IPS-20b (cell line): ENCODE measurements around the gene RGP1.

Source experiments
- H3K27ac ChIP-seq: one replicate; pipeline ENCODE4 v1.5.1; 2013; ENCODE audit warnings: low read length
- H3K27me3 ChIP-seq: 2 replicates; pipeline ENCODE4 v1.6.1; 2013; ENCODE audit warnings: mild to moderate bottlenecking, low read length, inconsistent platforms; ENCODE audit not compliant: insufficient read depth
- H3K36me3 ChIP-seq: 2 replicates; pipeline ENCODE4 v1.6.1; 2013; ENCODE audit warnings: low read depth, mild to moderate bottlenecking, inconsistent platforms, low read length, moderate library complexity; ENCODE audit not compliant: insufficient read depth
- H3K4me1 ChIP-seq: 2 replicates; pipeline ENCODE4 v1.6.1; 2013; ENCODE audit warnings: mild to moderate bottlenecking, control low read depth, inconsistent platforms, low read length, moderate library complexity; ENCODE audit not compliant: insufficient read depth
- H3K4me3 ChIP-seq: 2 replicates; pipeline ENCODE4 v1.5.1; 2013; ENCODE audit warnings: mild to moderate bottlenecking, low read length, inconsistent platforms
- H3K9ac ChIP-seq: 2 replicates; pipeline ENCODE4 v1.6.1; 2013; ENCODE audit warnings: low read depth, mild to moderate bottlenecking, inconsistent platforms, low read length, moderate library complexity
- H3K9me3 ChIP-seq: 2 replicates; pipeline ENCODE4 v1.6.1; 2013; ENCODE audit warnings: mild to moderate bottlenecking, low read depth, low read length, inconsistent platforms; ENCODE audit not compliant: insufficient read depth

The RGP1 gene

DNA sequence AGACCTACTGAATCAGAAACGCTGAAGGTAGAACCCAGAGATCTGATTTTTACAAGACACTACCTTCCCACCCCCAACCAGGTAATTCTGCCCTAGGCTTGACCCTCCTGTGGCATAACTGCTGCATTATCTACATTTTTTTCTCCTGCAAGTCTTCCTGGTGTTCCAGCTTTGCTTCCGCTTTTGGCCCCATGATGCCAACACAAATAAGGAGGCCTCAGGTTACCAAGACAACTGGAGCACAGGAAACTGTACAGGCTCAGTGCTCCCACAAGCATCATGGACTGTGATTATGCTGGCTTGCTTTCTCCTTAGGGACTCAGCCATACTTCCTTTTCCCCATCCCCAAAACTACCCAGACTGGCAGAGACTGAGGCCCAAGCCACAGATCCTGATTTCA, 11.6 kb downstream of the RGP1 start:
- no peak overlapping the region for H3K27ac ChIP-seq
- no peaks in the 10 kb centered on the region for H3K27me3 ChIP-seq
- 0 out of 2 replicates have a peak, but pooled peaks cover 4% of the 10 kb centered on the region for H3K36me3 ChIP-seq
- peaks cover 9% of the 10 kb centered on the region for H3K4me1 ChIP-seq
- H3K4me3 ChIP-seq: no peak overlapping the region
- H3K9ac ChIP-seq: no peak overlapping the region
- H3K9me3 ChIP-seq: no peaks in the 10 kb centered on the region

DNA sequence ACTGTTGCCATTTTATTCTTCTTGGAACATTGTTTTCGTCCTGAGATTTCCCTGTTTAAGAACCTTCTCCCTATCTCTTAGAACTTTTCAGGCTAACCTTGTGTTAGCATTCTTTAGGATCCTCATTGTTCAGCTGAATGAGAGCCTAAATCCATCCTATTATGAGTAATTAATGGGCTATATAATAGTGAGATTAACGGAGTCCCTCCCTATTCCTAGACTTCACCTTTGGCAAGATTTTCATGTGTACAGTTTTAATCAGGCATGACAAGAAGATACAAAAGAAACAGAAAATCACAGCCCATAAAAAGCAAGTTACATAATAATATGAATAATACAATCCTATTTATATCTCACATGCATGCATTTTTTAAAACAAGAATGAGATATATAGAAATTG, 14.1 kb downstream of the RGP1 start:
- Histone ChIP-seq H3K27ac (no peak overlapping the region), H3K4me1 (peaks cover 4% of the 10 kb centered on the region)

DNA sequence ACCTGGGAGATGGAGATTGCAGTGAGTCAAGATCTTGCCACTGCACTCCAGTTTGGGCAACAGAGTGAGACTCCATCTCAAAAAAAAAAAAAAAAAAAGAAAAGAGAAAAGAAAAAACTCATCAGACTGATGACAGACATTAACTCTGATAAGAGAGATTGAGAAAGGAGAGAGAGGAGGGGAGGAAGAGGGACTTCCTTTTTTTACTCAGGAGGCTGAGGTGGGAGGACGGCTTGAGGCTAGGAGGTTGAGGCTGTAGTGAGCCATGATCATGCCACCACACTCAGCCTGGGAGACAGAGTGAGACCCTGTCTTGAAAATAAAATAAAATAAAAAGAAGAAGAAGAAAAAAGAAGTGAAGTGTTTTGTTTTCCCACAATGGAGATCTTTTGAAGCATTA, 14.7 kb downstream of the RGP1 start:
- Histone ChIP-seq H3K9me3 (no peaks in the 10 kb centered on the region), H3K27me3 (no peaks in the 10 kb centered on the region), H3K27ac (no peak overlapping the region), H3K9ac (no peak overlapping the region), H3K4me3 (no peak overlapping the region), H3K36me3 (0 out of 2 replicates have a peak, but pooled peaks cover 4% of the 10 kb centered on the region), H3K4me1 (no peaks in the 10 kb centered on the region)

More for the DNA sequence above, 14.1 kb downstream of the RGP1 start:
- no peak overlapping the region for H3K9ac ChIP-seq
- 0 out of 2 replicates have a peak, but pooled peaks cover 4% of the 10 kb centered on the region for H3K36me3 ChIP-seq
- no peak overlapping the region for H3K4me3 ChIP-seq
- no peaks in the 10 kb centered on the region for H3K27me3 ChIP-seq
- no peaks in the 10 kb centered on the region for H3K9me3 ChIP-seq

DNA sequence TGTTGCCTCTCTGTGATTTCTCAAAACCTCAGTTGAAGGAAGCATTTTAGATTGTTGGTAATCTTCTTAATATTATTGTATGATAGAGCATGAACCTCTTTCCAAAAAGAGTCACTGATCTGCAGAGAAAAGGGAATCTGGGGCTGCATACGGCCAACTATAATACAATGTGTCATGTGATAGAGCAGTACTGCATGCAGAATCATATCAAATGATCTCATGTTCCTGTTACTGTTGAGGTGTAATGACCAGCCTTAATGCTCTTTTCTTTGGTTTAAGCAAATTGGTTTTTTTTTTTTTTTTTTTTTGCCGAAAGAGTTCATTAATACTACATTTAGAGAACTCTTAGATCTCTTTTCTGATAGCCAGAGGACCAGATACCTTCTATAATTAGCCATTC, 17.9 kb downstream of the RGP1 start:
- Histone ChIP-seq H3K36me3 (no peaks in the 10 kb centered on the region), H3K27ac (no peak overlapping the region), H3K9ac (no peak overlapping the region), H3K4me3 (no peak overlapping the region), H3K9me3 (no peaks in the 10 kb centered on the region), H3K27me3 (no peaks in the 10 kb centered on the region), H3K4me1 (no peaks in the 10 kb centered on the region)

DNA sequence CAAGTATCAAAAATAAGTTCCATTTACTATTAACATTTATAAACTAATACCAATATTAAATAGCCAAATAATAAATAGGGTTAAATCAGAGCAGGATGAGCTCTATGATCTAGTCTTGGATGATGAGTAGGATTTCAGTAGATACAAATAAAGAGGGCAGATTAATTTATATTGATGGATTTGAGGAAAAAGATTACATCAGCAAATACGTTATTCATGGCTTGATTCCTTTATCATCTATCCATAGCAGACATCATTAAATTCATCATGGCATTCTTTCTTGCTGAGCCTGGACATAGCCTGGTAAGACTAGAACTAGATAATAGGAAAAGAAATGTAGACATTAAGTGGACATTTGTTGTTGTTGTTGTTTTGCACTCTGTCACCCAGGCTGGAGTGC, 18.4 kb downstream of the RGP1 start:
- Histone ChIP-seq H3K9me3 (no peaks in the 10 kb centered on the region), H3K36me3 (no peaks in the 10 kb centered on the region), H3K27me3 (no peaks in the 10 kb centered on the region), H3K9ac (no peak overlapping the region), H3K27ac (no peak overlapping the region), H3K4me3 (no peak overlapping the region), H3K4me1 (no peaks in the 10 kb centered on the region)

DNA sequence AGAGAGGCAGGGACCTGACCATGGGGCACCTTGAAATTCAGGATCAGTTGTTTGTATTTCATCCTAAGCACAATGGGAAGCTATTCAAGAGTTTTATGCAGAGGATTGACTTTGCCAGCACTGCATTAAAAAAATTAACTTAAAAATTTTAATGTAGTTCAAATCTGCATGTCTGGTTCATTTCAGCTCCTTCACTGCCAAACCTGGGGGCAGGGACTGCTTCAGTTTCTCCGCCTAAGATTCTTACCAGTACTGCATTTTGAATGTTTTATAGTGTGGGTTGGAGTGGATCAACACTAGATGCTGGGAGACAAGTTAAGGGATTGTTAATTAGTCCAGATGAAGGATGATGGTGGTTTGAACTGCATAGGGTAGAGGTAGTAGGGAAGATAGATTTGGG, 20.7 kb downstream of the RGP1 start:
- H3K27me3 ChIP-seq: no peaks in the 10 kb centered on the region

DNA sequence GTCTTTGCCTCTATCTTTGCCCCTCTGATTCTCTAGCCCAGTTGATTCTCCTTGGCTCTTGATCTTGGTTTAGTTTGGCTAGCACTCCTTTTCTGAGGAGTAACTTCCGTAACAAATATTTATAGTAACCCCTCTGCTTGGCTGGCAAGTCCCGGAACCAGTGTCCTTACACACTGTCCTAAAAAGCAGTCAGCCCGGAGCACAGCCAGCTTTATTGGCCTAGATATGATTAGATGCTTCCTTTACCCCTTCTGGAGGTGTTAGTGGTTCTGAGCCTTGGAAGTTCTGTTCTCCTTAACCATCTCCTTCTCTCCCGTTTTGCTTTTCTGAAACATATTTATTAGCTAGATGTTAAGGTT, 22.0 kb downstream of the RGP1 start:
- Histone ChIP-seq H3K36me3 (no peaks in the 10 kb centered on the region), H3K27me3 (no peaks in the 10 kb centered on the region), H3K4me1 (peaks cover 10% of the 10 kb centered on the region; the same call in 1 of the 2 replicates), H3K9ac (no peak overlapping the region), H3K4me3 (no peak overlapping the region), H3K9me3 (no peaks in the 10 kb centered on the region), H3K27ac (no peak overlapping the region)

More for the DNA sequence above, 20.7 kb downstream of the RGP1 start:
- Histone ChIP-seq H3K4me3 (no peak overlapping the region), H3K9me3 (no peaks in the 10 kb centered on the region), H3K27ac (no peak overlapping the region), H3K9ac (no peak overlapping the region), H3K4me1 (no peaks in the 10 kb centered on the region), H3K36me3 (no peaks in the 10 kb centered on the region)

DNA sequence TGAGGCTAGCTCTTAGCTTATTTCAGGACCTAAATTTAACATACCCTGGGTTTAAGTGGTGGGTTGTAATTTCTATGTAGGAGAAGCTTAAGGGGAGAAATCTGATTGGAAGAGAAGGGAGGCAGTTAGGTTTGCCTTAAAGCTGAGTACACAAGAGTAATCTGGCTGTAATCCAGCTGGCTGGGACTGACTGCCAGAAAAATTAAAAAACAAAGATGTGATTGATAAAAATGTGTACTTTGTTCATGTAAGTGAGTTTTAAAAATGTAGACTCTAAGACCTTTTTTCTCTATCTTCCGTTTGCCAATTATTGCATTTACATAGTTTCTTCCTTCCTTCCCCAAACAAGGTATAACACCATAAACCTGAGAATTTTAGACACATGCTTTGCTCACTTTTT, 22.4 kb downstream of the RGP1 start:
- Histone ChIP-seq H3K9ac (no peak overlapping the region), H3K27ac (no peak overlapping the region)

DNA sequence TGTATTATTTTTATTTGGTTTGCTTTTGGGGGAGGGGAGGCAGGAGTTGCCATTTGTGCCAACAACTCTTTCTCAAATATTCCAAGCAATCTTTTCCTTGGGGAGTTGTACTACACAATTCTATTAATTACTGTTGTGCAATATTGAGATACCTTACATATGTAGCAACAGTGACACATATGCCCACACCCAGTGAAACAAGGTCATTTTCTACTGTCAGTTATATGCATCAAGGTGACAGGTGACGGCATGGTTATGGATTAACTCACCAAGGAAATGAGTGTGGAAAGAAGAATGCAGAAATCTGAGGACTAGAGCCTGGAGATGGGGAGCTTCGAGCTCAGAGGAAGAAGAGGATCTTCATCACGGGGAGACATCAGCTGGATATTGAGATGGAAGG, 22.9 kb downstream of the RGP1 start:
- Histone ChIP-seq H3K36me3 (no peaks in the 10 kb centered on the region), H3K27ac (no peak overlapping the region), H3K4me3 (no peak overlapping the region), H3K9ac (no peak overlapping the region), H3K9me3 (no peaks in the 10 kb centered on the region), H3K27me3 (no peaks in the 10 kb centered on the region), H3K4me1 (peaks cover 10% of the 10 kb centered on the region; the same call in 1 of the 2 replicates)

More for the DNA sequence above, 22.4 kb downstream of the RGP1 start:
- Histone ChIP-seq H3K36me3 (no peaks in the 10 kb centered on the region), H3K4me3 (no peak overlapping the region), H3K27me3 (no peaks in the 10 kb centered on the region), H3K4me1 (peaks cover 10% of the 10 kb centered on the region; the same call in 1 of the 2 replicates), H3K9me3 (no peaks in the 10 kb centered on the region)

DNA sequence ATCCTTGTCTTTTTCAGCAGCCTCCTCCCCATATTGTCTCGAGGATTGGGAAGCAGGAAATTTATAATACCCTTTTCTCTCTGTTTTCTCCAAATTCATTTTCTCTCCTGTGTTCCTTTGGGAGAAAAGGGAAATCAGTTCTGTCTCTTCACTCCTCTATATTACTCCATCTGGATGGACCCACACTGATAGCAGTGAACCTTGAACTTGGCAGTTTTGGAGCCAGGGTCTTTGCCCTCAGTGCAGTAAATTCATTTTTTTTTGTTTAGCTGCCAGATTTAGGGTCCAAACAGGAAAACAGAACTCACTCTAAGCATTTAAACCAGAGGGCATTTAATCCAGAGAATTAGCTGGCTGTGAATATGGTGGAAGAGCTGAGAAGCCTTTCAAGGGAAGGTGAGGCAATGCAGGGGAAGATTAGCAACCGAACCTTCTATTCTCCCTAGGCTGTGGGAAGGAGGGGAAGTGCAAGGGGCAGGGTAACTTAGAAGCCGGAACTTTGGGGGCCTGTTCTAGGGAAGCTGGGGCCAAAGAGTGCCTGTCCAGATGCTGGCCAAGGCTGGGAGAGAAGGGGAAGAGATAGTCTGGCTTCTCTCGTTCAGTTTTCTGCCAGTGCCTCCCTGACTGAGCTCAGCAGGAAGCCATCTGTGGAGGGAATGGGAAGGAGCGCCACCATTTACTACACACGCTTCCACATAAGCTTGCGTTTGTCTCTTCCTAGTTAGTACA, 26.0 kb downstream of the RGP1 start:
- Histone ChIP-seq H3K9ac (peak overlapping the region; percentile 33; the same call in 1 of the 2 replicates), H3K27me3 (no peaks in the 10 kb centered on the region), H3K36me3 (no peaks in the 10 kb centered on the region), H3K9me3 (no peaks in the 10 kb centered on the region), H3K27ac (no peak overlapping the region), H3K4me3 (no peak overlapping the region), H3K4me1 (peaks cover 10% of the 10 kb centered on the region; the same call in 1 of the 2 replicates)

DNA sequence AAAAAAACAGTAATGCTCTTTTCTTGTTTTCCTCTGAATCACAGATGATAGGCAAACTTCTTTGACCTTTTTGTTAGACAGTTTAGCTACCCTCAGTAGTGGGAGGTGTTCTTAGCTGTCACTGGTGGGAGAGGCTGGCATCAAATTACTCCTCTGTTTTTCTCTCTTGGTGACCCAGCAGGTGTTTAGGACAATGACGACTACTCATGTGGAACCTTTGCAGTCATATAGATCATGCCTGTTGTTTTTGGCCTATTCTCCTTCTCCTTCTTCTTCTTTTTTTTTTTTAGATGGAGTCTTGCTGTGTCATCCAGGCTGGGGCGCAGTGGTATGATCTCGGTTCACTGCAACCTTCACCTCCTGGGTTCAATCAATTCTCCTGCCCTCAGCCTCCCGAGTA, 26.9 kb downstream of the RGP1 start:
- Histone ChIP-seq H3K27me3 (no peaks in the 10 kb centered on the region), H3K9me3 (no peaks in the 10 kb centered on the region), H3K4me3 (no peak overlapping the region), H3K9ac (no peak overlapping the region), H3K36me3 (no peaks in the 10 kb centered on the region), H3K4me1 (peaks cover 10% of the 10 kb centered on the region; the same call in 1 of the 2 replicates), H3K27ac (no peak overlapping the region)

DNA sequence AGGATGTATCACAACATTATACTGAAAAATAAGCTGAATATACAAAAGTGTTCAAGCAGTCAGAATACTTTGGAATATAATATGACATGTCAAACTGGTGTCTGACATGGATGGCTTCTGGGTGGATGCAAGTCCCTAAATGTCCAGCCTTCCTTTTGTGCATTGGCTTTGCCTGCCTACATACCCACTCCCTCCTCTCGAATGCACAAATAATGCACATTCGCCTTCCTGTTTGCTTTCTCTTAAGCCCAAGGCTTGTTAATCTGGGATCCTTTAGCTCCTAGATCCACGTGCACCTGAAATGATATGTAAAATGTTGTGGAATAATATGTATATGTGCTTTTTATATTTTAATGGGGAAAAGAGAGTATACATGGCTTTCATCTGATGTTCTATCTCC, 29.4 kb downstream of the RGP1 start:
- H3K4me3 ChIP-seq: no peak overlapping the region
- no peaks in the 10 kb centered on the region for H3K9me3 ChIP-seq
- no peak overlapping the region for H3K27ac ChIP-seq
- H3K27me3 ChIP-seq: no peaks in the 10 kb centered on the region
- H3K36me3 ChIP-seq: peaks cover 4% of the 10 kb centered on the region; the same call in 1 of the 2 replicates
- no peak overlapping the region for H3K9ac ChIP-seq
- peaks cover 10% of the 10 kb centered on the region; the same call in 1 of the 2 replicates for H3K4me1 ChIP-seq
